ENCODE measurements around the gene ANKRD49. TPM values are rescaled to one million over a fixed set of nuclear protein-coding genes. Genes with fewer than 3 reads are reported as not detected.

ANKRD49 gene
- total and polyA plus RNA-seq, 2 of the 8 experiments (the other 6 are each of a cell fraction or from before 2014, with no cell fraction given) = 7.4 to 12.2 TPM

DNA sequence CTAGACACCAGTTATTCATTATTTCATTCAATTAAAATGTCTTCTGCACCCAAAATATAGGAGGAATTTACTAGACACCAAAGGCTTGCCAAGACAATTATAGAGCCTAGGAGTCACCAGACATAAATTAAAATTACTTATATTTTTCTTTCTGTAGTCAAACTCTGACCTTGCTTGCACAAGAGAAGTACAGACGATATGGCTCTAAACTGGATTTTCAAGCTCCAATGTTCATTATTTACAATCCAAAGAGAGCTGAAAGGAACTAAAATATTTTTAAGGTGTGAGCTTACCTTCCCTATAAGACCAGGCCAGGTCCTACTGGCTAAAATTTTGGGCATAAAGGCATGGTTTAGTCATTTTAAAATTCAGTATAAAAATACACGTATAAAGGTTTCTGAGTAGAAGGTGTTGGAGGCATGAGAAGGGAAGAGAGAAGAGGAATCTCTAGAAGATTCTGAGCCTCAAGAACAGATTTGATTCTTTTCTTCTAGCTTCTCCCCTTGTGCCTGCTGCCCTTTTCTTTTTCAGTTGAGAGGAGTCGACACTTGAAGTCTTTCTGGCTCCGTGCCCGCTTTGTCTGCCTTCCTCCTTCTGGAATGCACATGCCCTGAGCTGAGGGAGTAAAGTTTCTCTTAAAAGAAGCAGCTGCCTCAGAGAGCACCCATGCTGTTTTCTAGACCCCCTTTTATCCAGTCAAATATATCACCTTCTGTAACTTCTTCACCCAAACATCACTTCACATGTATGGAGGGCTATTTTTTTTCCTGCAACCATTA, 32.0 kb downstream of the ANKRD49 start:
- H3K56ac ChIP-seq (replicated peaks; ENCODE audit: insufficient read length, low read depth, low read length) = no peak overlapping the region
- no peak overlapping the region for H2BK12ac ChIP-seq (ENCODE audit: low read depth, low read length)
- H2AK5ac ChIP-seq (ENCODE audit: low read depth, low read length) = no peak overlapping the region
- H3K18ac ChIP-seq (ENCODE audit: extremely low read depth, low read length) = no peak overlapping the region
- no peaks in the 10 kb centered on the region for H3K4me1 ChIP-seq (replicated peaks in 1 of 4; ENCODE audit: control insufficient read depth in 3 of 4, insufficient read depth in 4 of 4, low read length in 3 of 4)
- H2BK120ac ChIP-seq (replicated peaks; ENCODE audit: low read depth, low read length) = no peak overlapping the region
- no peak overlapping the region for H3K27ac ChIP-seq (ENCODE audit: low read depth, low read length)
- H4K8ac ChIP-seq (ENCODE audit: extremely low read depth, insufficient read depth, low read length) = no peak overlapping the region
- no peak overlapping the region for H4K5ac ChIP-seq (ENCODE audit: insufficient read length, low read depth, low read length)
- no peak overlapping the region for H2BK20ac ChIP-seq (ENCODE audit: low read length)
- H3K23me2 ChIP-seq (ENCODE audit: low read depth, low read length) = no peaks in the 10 kb centered on the region
- no peak overlapping the region for H3K14ac ChIP-seq (ENCODE audit: insufficient read length)
- no peak overlapping the region for H3K4me2 ChIP-seq (ENCODE audit: insufficient read depth in 1 of 2, low read depth in 2 of 2, low read length in 2 of 2)
- FAIRE-seq (no peak), DNase-seq (ENCODE audit: low read depth in 1 of 2, low spot score in 2 of 2) (no peak)
- CTCF ChIA-PET (ENCODE audit: partially characterized antibody) = interaction anchor here (1.7 to 1.8 kb wide), 2 partner anchors 9 to 74 kb away, joined by 5 to 10 read pairs; no protein-coding TSS in a partner anchor
- H3K4ac ChIP-seq (replicated peaks; ENCODE audit: insufficient read length, low read depth, low read length) = no peak overlapping the region
- no peak overlapping the region for H2AFZ ChIP-seq (ENCODE audit: low read length)
- no peak overlapping the region for H2BK15ac ChIP-seq (ENCODE audit: low read length)
- POLR2A ChIA-PET (ENCODE audit: partially characterized antibody) = no interaction called here
- H3K9me3 ChIP-seq (ENCODE audit: insufficient read depth in 2 of 2, low read depth in 1 of 2, low read length in 1 of 2) = no peaks in the 10 kb centered on the region
- 89% methylated on average over 5 of the region's 5 CpGs; no CpG with 5 or more reads in 1 of the 2 experiments for WGBS, 2 experiments (ENCODE audit: extremely low coverage in 1 of 2, insufficient coverage in 1 of 2, insufficient read length in 1 of 2, insufficient replicate concordance in 2 of 2, low coverage in 1 of 2, low lambda C conversion rate in 2 of 2, missing lambda C conversion rate in 1 of 2)
- no peak overlapping the region for H3K9ac ChIP-seq (replicated peaks in 1 of 4; ENCODE audit: extremely low read depth in 1 of 4, low read depth in 3 of 4, low read length in 3 of 4)
- H3K79me2 ChIP-seq (ENCODE audit: control insufficient read depth in 1 of 2, insufficient read depth in 2 of 2, low read length in 2 of 2) = no peaks in the 10 kb centered on the region
- no peaks in the 10 kb centered on the region for H3K27me3 ChIP-seq (replicated peaks in 1 of 4; ENCODE audit: control insufficient read depth in 3 of 4, extremely low read depth in 1 of 4, insufficient read depth in 3 of 4, low read length in 3 of 4)
- no peaks in the 10 kb centered on the region for H3K79me1 ChIP-seq (ENCODE audit: low read depth, low read length)
- no peak overlapping the region for H3K23ac ChIP-seq (ENCODE audit: insufficient read length)
- H2BK5ac ChIP-seq (ENCODE audit: low read depth, low read length) = no peak overlapping the region
- H3K4me3 ChIP-seq (ENCODE audit: extremely low read depth in 1 of 4, insufficient read depth in 2 of 4, low read depth in 3 of 4, low read length in 4 of 4) = no peak overlapping the region
- no peaks in the 10 kb centered on the region for H4K20me1 ChIP-seq (replicated peaks in 1 of 2; ENCODE audit: control insufficient read depth in 1 of 2, insufficient read depth in 2 of 2, low read length in 2 of 2)
- no peaks in the 10 kb centered on the region for H3K36me3 ChIP-seq (ENCODE audit: control insufficient read depth in 2 of 4, insufficient read depth in 4 of 4, low read length in 3 of 4)
- H4K91ac ChIP-seq (replicated peaks; ENCODE audit: insufficient read length, low read length) = no peak overlapping the region
- TF ChIP-seq, protein P1, sequence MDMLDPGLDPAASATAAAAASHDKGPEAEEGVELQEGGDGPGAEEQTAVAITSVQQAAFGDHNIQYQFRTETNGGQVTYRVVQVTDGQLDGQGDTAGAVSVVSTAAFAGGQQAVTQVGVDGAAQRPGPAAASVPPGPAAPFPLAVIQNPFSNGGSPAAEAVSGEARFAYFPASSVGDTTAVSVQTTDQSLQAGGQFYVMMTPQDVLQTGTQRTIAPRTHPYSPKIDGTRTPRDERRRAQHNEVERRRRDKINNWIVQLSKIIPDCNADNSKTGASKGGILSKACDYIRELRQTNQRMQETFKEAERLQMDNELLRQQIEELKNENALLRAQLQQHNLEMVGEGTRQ (IDR thresholded peaks at IDR 0.05; ENCODE audit: low read length) = no peak
- TF ChIP-seq TAF1 (IDR thresholded peaks at IDR 0.05; ENCODE audit: low read depth, low read length) = no peak
- no peak for TF ChIP-seq CHD2 (IDR thresholded peaks at IDR 0.05; ENCODE audit: low read length)
- no peak for TF ChIP-seq CEBPB (IDR thresholded peaks at IDR 0.05; ENCODE audit: low read depth, low read length)
- TF ChIP-seq SP1 (IDR thresholded peaks at IDR 0.05; ENCODE audit: low read depth, low read length) = no peak
- no peak for TF ChIP-seq POLR2A (IDR thresholded peaks at IDR 0.05; ENCODE audit: control extremely low read depth in 1 of 2, low read depth in 2 of 2, low read length in 2 of 2)
- TF ChIP-seq POU5F1 (IDR thresholded peaks at IDR 0.05; ENCODE audit: low read depth, low read length) = no peak
- no peak for TF ChIP-seq SUZ12 (IDR thresholded peaks at IDR 0.05; ENCODE audit: low read length)
- no peak for TF ChIP-seq SP2 (IDR thresholded peaks at IDR 0.05; ENCODE audit: low read length)
- TF ChIP-seq, protein P2, sequence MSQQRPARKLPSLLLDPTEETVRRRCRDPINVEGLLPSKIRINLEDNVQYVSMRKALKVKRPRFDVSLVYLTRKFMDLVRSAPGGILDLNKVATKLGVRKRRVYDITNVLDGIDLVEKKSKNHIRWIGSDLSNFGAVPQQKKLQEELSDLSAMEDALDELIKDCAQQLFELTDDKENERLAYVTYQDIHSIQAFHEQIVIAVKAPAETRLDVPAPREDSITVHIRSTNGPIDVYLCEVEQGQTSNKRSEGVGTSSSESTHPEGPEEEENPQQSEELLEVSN (IDR thresholded peaks at IDR 0.05) = no peak
- no peak for TF ChIP-seq CREB1 (IDR thresholded peaks at IDR 0.05)
- TF ChIP-seq, protein P3, sequence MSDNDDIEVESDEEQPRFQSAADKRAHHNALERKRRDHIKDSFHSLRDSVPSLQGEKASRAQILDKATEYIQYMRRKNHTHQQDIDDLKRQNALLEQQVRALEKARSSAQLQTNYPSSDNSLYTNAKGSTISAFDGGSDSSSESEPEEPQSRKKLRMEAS (IDR thresholded peaks at IDR 0.05) = no peak
- no peak for TF ChIP-seq GABPA (IDR thresholded peaks at IDR 0.05; ENCODE audit: borderline replicate concordance, insufficient read depth, low read length)

Measured in H1 (cell line).